ENCODE results near the gene SPACDR. TPM values are rescaled to one million over a fixed set of nuclear protein-coding genes. Genes with fewer than 3 reads are reported as not detected.

SPACDR gene
- total RNA-seq, 4 donors from 2014 or later, result 0.78 TPM; not detected in 3

- WGBS, result 91% methylated on average over 5 of the region's 5 CpGs
- intact Hi-C loops (cut with DNase I), result no loop called here
- Histone ChIP-seq H3K9me3 (no peaks in the 10 kb centered on the region), H3K36me3 (peaks cover 0 to 10% (median 0%) of the 10 kb centered on the region in 4 donors), H3K27ac (replicated peaks in 1 of 4) (no peak overlapping the region), H3K4me1 (no peaks in the 10 kb centered on the region), H3K27me3 (no peaks in the 10 kb centered on the region), H3K4me3 (no peak overlapping the region)
- TF ChIP-seq EP300 (IDR thresholded peaks at IDR 0.05) (no peak), CTCF (IDR thresholded peaks at IDR 0.05) (no peak), POLR2AphosphoS5 (IDR thresholded peaks at IDR 0.05) (no peak), POLR2A (IDR thresholded peaks at IDR 0.05; ENCODE audit: low read depth) (no peak)
- DNase-seq (ENCODE audit: extremely low spot score), result no peak
These were observed 48.6 kb downstream of the SPACDR start for GRCh38 chr7:100415448-100415847.

GRCh38 chr7:100413889-100414288 is 50.2 kb downstream of the SPACDR start:
- WGBS, result 73% methylated on average over 1 of the region's 1 CpG
- Histone ChIP-seq H3K36me3 (peaks cover 0 to 10% (median 0%) of the 10 kb centered on the region in 4 donors), H3K27me3 (no peaks in the 10 kb centered on the region), H3K4me3 (no peak overlapping the region), H3K4me1 (no peaks in the 10 kb centered on the region), H3K9me3 (no peaks in the 10 kb centered on the region), H3K27ac (replicated peaks in 1 of 4) (no peak overlapping the region)
- intact Hi-C loops (cut with DNase I), result no loop called here
- DNase-seq (ENCODE audit: extremely low spot score), result no peak
- TF ChIP-seq CTCF (IDR thresholded peaks at IDR 0.05) (no peak), POLR2A (IDR thresholded peaks at IDR 0.05; ENCODE audit: low read depth) (no peak), EP300 (IDR thresholded peaks at IDR 0.05) (no peak), POLR2AphosphoS5 (IDR thresholded peaks at IDR 0.05) (no peak)

GRCh38 chr7:100413346-100413745 is 50.7 kb downstream of the SPACDR start:
- H3K4me3 ChIP-seq, result no peak overlapping the region
- peaks cover 0 to 13% (median 0%) of the 10 kb centered on the region in 4 donors for H3K36me3 ChIP-seq
- H3K9me3 ChIP-seq, result no peaks in the 10 kb centered on the region
- TF ChIP-seq POLR2A (IDR thresholded peaks at IDR 0.05; ENCODE audit: low read depth) (no peak), CTCF (IDR thresholded peaks at IDR 0.05) (no peak), POLR2AphosphoS5 (IDR thresholded peaks at IDR 0.05) (no peak), EP300 (IDR thresholded peaks at IDR 0.05) (no peak)
- no peak for DNase-seq (ENCODE audit: extremely low spot score)
- no peak overlapping the region for H3K27ac ChIP-seq (replicated peaks in 1 of 4)
- no peaks in the 10 kb centered on the region for H3K4me1 ChIP-seq
- intact Hi-C loops (cut with DNase I), result no loop called here
- H3K27me3 ChIP-seq, result no peaks in the 10 kb centered on the region

- TF ChIP-seq CTCF (IDR thresholded peaks at IDR 0.05), result no peak
- no peak for TF ChIP-seq POLR2A (IDR thresholded peaks at IDR 0.05; ENCODE audit: low read depth)
- no peak for TF ChIP-seq POLR2AphosphoS5 (IDR thresholded peaks at IDR 0.05)
- no peak for TF ChIP-seq EP300 (IDR thresholded peaks at IDR 0.05)
- Histone ChIP-seq H3K36me3 (peaks cover 0 to 11% (median 0%) of the 10 kb centered on the region in 4 donors), H3K27ac (replicated peaks in 1 of 4) (no peak overlapping the region), H3K9me3 (no peaks in the 10 kb centered on the region), H3K4me1 (peaks cover 0 to 4% (median 0%) of the 10 kb centered on the region in 4 donors), H3K27me3 (no peaks in the 10 kb centered on the region), H3K4me3 (no peak overlapping the region)
- intact Hi-C loops (cut with DNase I), result no loop called here
- DNase-seq (ENCODE audit: extremely low spot score), result no peak
- WGBS, result 92% methylated on average over 6 of the region's 6 CpGs
These were observed 53.0 kb downstream of the SPACDR start for GRCh38 chr7:100411101-100411500.

All from esophagus muscularis mucosa (tissue), 4 donors.